ENCODE results near the gene ATMIN. TPM values are rescaled to one million over a fixed set of nuclear protein-coding genes. Genes with fewer than 3 reads are reported as not detected.

ATMIN gene
- total RNA-seq, 1 donor from 2014 or later: 50.1 TPM

GRCh38 chr16:81060576-81061306 is 25.1 kb downstream of the ATMIN start:
- Mint-ChIP-seq H3K27ac (no peak overlapping the region), H3K4me3 (ENCODE audit: low read depth) (no peak overlapping the region), H3K4me1 (ENCODE audit: low read depth) (no peaks in the 10 kb centered on the region), H3K27me3 (no peaks in the 10 kb centered on the region), H3K36me3 (ENCODE audit: insufficient read depth) (peaks cover 5% of the 10 kb centered on the region), H3K9me3 (ENCODE audit: low read depth) (no peaks in the 10 kb centered on the region)
- no peak for DNase-seq (ENCODE audit: low spot score, unreplicated experiment)
- TF ChIP-seq CTCF (IDR thresholded peaks at IDR 0.05; ENCODE audit: unreplicated experiment): no peak

GRCh38 chr16:81061307-81061640 is 25.6 kb downstream of the ATMIN start:
- Mint-ChIP-seq H3K27ac (no peak overlapping the region), H3K27me3 (no peaks in the 10 kb centered on the region), H3K4me1 (ENCODE audit: low read depth) (no peaks in the 10 kb centered on the region), H3K4me3 (ENCODE audit: low read depth) (no peak overlapping the region), H3K9me3 (ENCODE audit: low read depth) (no peaks in the 10 kb centered on the region), H3K36me3 (ENCODE audit: insufficient read depth) (peaks cover 5% of the 10 kb centered on the region)
- no peak for DNase-seq (ENCODE audit: low spot score, unreplicated experiment)
- TF ChIP-seq CTCF (IDR thresholded peaks at IDR 0.05; ENCODE audit: unreplicated experiment): no peak

- peaks cover 5% of the 10 kb centered on the region for H3K36me3 Mint-ChIP-seq (ENCODE audit: insufficient read depth)
- H3K4me3 Mint-ChIP-seq (ENCODE audit: low read depth): no peak overlapping the region
- H3K27me3 Mint-ChIP-seq: no peaks in the 10 kb centered on the region
- no peaks in the 10 kb centered on the region for H3K9me3 Mint-ChIP-seq (ENCODE audit: low read depth)
- H3K27ac Mint-ChIP-seq: no peak overlapping the region
- no peak for TF ChIP-seq CTCF (IDR thresholded peaks at IDR 0.05; ENCODE audit: unreplicated experiment)
- H3K4me1 Mint-ChIP-seq (ENCODE audit: low read depth): no peaks in the 10 kb centered on the region
- no peak for DNase-seq (ENCODE audit: low spot score, unreplicated experiment)
These were observed 26.4 kb downstream of the ATMIN start for GRCh38 chr16:81061871-81062608.

GRCh38 chr16:81066681-81067080 is 31.0 kb downstream of the ATMIN start:
- no peak for TF ChIP-seq CTCF (IDR thresholded peaks at IDR 0.05; ENCODE audit: unreplicated experiment)
- H3K4me1 Mint-ChIP-seq (ENCODE audit: low read depth): no peaks in the 10 kb centered on the region
- H3K4me3 Mint-ChIP-seq (ENCODE audit: low read depth): no peak overlapping the region
- DNase-seq (ENCODE audit: low spot score, unreplicated experiment): no peak
- H3K9me3 Mint-ChIP-seq (ENCODE audit: low read depth): no peaks in the 10 kb centered on the region
- no peak overlapping the region for H3K27ac Mint-ChIP-seq
- no peaks in the 10 kb centered on the region for H3K27me3 Mint-ChIP-seq
- H3K36me3 Mint-ChIP-seq (ENCODE audit: insufficient read depth): peaks cover 3% of the 10 kb centered on the region

GRCh38 chr16:81067166-81067565 is 31.5 kb downstream of the ATMIN start:
- DNase-seq (ENCODE audit: low spot score, unreplicated experiment): no peak
- H3K4me1 Mint-ChIP-seq (ENCODE audit: low read depth): no peaks in the 10 kb centered on the region
- no peak overlapping the region for H3K27ac Mint-ChIP-seq
- no peaks in the 10 kb centered on the region for H3K9me3 Mint-ChIP-seq (ENCODE audit: low read depth)
- H3K36me3 Mint-ChIP-seq (ENCODE audit: insufficient read depth): peaks cover 3% of the 10 kb centered on the region
- TF ChIP-seq CTCF (IDR thresholded peaks at IDR 0.05; ENCODE audit: unreplicated experiment): no peak
- H3K4me3 Mint-ChIP-seq (ENCODE audit: low read depth): no peak overlapping the region
- no peaks in the 10 kb centered on the region for H3K27me3 Mint-ChIP-seq

Data from progenitor cell of endocrine pancreas (in vitro differentiated cells).